Measurements from ENCODE around the gene NPAS3. TPM values are rescaled to one million over a fixed set of nuclear protein-coding genes. Genes with fewer than 3 reads are reported as not detected.

NPAS3 gene
- total RNA-seq, 1 experiment from 2014 or later, result 15.6 TPM

- H3K27ac ChIP-seq (ENCODE audit: low read depth, low read length, poor library complexity, severe bottlenecking), result no peak overlapping the region
- H3K36me3 ChIP-seq (ENCODE audit: insufficient read depth, low read length, poor library complexity, severe bottlenecking), result no peaks in the 10 kb centered on the region
- intact Hi-C loops (cut with micrococcal nuclease; ENCODE audit: unreplicated experiment), result no loop called here
- no peaks in the 10 kb centered on the region for H3K4me1 ChIP-seq (ENCODE audit: insufficient read depth, low read length, poor library complexity, severe bottlenecking)
- no peak overlapping the region for H3K4me3 ChIP-seq (ENCODE audit: low read depth, low read length, poor library complexity, severe bottlenecking)
- no TSS peak for BruUV-seq (replicated peaks)
- H3K27me3 ChIP-seq (replicated peaks; ENCODE audit: insufficient read depth, low read depth, low read length, poor library complexity), result no peaks in the 10 kb centered on the region
- ChIA-PET POLR2A (ENCODE audit: low non-redundant PET) (no interaction called here), CTCF (no interaction called here)
- TF ChIP-seq EZH2 (IDR thresholded peaks at IDR 0.05; ENCODE audit: borderline replicate concordance, low read depth, low read length, poor library complexity, severe bottlenecking) (no peak), CTCF (conservative IDR thresholded peaks at IDR 0.05; ENCODE audit: low read depth, low read length) (no peak)
- H3K9me3 ChIP-seq (ENCODE audit: low read depth, low read length, poor library complexity, severe bottlenecking), result no peaks in the 10 kb centered on the region
- DNase-seq (ENCODE audit: low spot score), result no peak
Measured at GRCh38 chr14:33578461-33579216, 640.0 kb downstream of the NPAS3 start.

DNA sequence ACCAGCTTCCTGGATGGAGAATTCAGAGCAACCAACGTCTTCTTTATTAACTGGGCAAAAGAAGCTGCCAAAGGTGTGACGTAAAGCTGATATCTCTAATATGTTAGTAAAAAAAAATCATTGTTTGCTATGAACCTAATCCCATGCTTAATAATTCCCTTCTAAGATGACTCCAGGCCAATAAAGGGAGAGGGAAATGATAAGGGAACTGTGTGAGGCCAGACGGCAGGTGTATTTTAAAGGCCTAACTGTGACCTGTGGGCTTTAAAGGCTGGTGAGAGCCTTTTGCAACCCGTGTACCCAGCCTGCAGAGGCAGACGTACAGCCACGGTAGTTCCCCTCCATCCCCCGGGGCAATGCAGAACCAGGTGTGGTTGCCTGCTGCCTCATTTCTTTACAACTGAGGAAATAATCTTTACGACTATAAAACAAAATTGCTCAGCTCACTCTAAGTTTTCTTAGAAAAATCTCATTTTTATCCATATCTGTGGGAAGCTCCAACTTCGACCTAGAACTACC lies 641.6 kb downstream of the NPAS3 start:
- BruUV-seq (replicated peaks), result no TSS peak
- Histone ChIP-seq H3K4me3 (ENCODE audit: low read depth, low read length, poor library complexity, severe bottlenecking) (no peak overlapping the region), H3K27ac (ENCODE audit: low read depth, low read length, poor library complexity, severe bottlenecking) (no peak overlapping the region), H3K27me3 (replicated peaks; ENCODE audit: insufficient read depth, low read depth, low read length, poor library complexity) (no peaks in the 10 kb centered on the region), H3K36me3 (ENCODE audit: insufficient read depth, low read length, poor library complexity, severe bottlenecking) (no peaks in the 10 kb centered on the region), H3K9me3 (ENCODE audit: low read depth, low read length, poor library complexity, severe bottlenecking) (no peaks in the 10 kb centered on the region), H3K4me1 (ENCODE audit: insufficient read depth, low read length, poor library complexity, severe bottlenecking) (no peaks in the 10 kb centered on the region)
- ChIA-PET CTCF (no interaction called here), POLR2A (ENCODE audit: low non-redundant PET) (no interaction called here)
- intact Hi-C loops (cut with micrococcal nuclease; ENCODE audit: unreplicated experiment), result no loop called here
- TF ChIP-seq CTCF (conservative IDR thresholded peaks at IDR 0.05; ENCODE audit: low read depth, low read length), result no peak
- TF ChIP-seq EZH2 (IDR thresholded peaks at IDR 0.05; ENCODE audit: borderline replicate concordance, low read depth, low read length, poor library complexity, severe bottlenecking), result no peak
- no peak for DNase-seq (ENCODE audit: low spot score)

DNA sequence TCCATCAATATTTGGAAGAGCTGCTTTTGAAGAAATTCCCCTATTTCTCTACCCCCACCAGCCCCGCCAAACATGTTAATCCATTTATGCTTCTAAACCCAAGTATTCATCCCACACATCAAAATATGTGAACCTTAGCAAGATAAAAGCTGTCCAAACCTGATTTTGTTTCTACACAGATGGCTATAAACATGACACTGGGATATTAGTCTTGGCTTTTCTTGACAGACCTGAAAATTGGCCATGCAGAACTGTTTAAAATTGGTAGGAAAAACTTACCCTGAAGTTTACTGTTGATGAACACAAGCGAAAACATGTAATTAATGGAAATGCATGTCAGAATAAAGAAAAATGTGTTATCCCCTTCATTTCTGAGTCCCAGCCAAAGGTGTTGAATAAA lies 642.2 kb downstream of the NPAS3 start:
- Histone ChIP-seq H3K27ac (ENCODE audit: low read depth, low read length, poor library complexity, severe bottlenecking) (no peak overlapping the region), H3K4me1 (ENCODE audit: insufficient read depth, low read length, poor library complexity, severe bottlenecking) (no peaks in the 10 kb centered on the region), H3K4me3 (ENCODE audit: low read depth, low read length, poor library complexity, severe bottlenecking) (no peak overlapping the region), H3K27me3 (replicated peaks; ENCODE audit: insufficient read depth, low read depth, low read length, poor library complexity) (no peaks in the 10 kb centered on the region), H3K36me3 (ENCODE audit: insufficient read depth, low read length, poor library complexity, severe bottlenecking) (no peaks in the 10 kb centered on the region), H3K9me3 (ENCODE audit: low read depth, low read length, poor library complexity, severe bottlenecking) (no peaks in the 10 kb centered on the region)
- intact Hi-C loops (cut with micrococcal nuclease; ENCODE audit: unreplicated experiment), result no loop called here
- BruUV-seq (replicated peaks), result no TSS peak
- DNase-seq (ENCODE audit: low spot score), result no peak
- ChIA-PET POLR2A (ENCODE audit: low non-redundant PET) (no interaction called here), CTCF (no interaction called here)
- TF ChIP-seq EZH2 (IDR thresholded peaks at IDR 0.05; ENCODE audit: borderline replicate concordance, low read depth, low read length, poor library complexity, severe bottlenecking) (no peak), CTCF (conservative IDR thresholded peaks at IDR 0.05; ENCODE audit: low read depth, low read length) (no peak)
